Right ventricle myocardium inferior (tissue), 1 donor: ENCODE measurements around the gene ANKRD11. TPM values are rescaled to one million over a fixed set of nuclear protein-coding genes. Genes with fewer than 3 reads are reported as not detected.
"Not testable (repeated sequence)": the region's sequence is repeated elsewhere in the genome, so short reads cannot be mapped to it uniquely, and the experiment has no call there.

Experiments used
- ATAC-seq: fragments of 200-7000 bp; cut with Tn5 transposase; one replicate; pipeline ENCODE4 v1.9.1; 2020; ENCODE audit warnings: mild to moderate bottlenecking, moderate library complexity
- DNase-seq: peaks from one replicate; pipeline ENCODE4 v3.0.0; 2021; ENCODE audit errors: missing footprints
- intact Hi-C: fragments of 100-400 bp; cut with DNase I; formaldehyde crosslinking; loops from one replicate; pipeline ENCODE4 v1.11.0; 2022
- total RNA-seq: library from RNA; stranded (reverse); fragmentation: NEBNext Ultra II Directional; extraction: Animal tissue kit (Norgen Biotek cat#: 25700); gene quantifications from one replicate; pipeline ENCODE4 v1.2.1, GENCODE V29; 2021
- donor health status: DM: no; HTN: yes; CAD: no; lungs with severe emphysema.

Gene ANKRD11
- total RNA-seq, 1 donor from 2014 or later: 64.9 TPM

GRCh38 chr16:89367538-89367915 is 122.8 kb downstream of the ANKRD11 start:
- no peak for DNase-seq
- intact Hi-C loops: no loop called here
- no peak for ATAC-seq

- intact Hi-C loops: no loop called here
- peak; percentile 24 for ATAC-seq
- DNase-seq: no peak
Measured at GRCh38 chr16:89366561-89367537, 123.5 kb downstream of the ANKRD11 start.

- intact Hi-C loops: no loop called here
- DNase-seq: no peak
- no peak for ATAC-seq
Measured at GRCh38 chr16:89365996-89366395, 124.4 kb downstream of the ANKRD11 start.

- no peak for DNase-seq
- intact Hi-C loops: no loop called here
Measured at GRCh38 chr16:89365044-89365467, 125.3 kb downstream of the ANKRD11 start.

GRCh38 chr16:89364606-89365005 is 125.8 kb downstream of the ANKRD11 start:
- DNase-seq (no peak), ATAC-seq (no peak)
- intact Hi-C loops: no loop called here

More at GRCh38 chr16:89365044-89365467, 125.3 kb downstream of the ANKRD11 start:
- ATAC-seq: no peak

- ATAC-seq (peak; percentile 44), DNase-seq (no peak)
- intact Hi-C loops: no loop called here
Measured at GRCh38 chr16:89363621-89364393, 126.6 kb downstream of the ANKRD11 start.

GRCh38 chr16:89362540-89363223 is 127.7 kb downstream of the ANKRD11 start:
- intact Hi-C loops, ATAC-seq, DNase-seq: not testable (repeated sequence)

- intact Hi-C loops: no loop called here
- ATAC-seq (no peak), DNase-seq (no peak)
Measured at GRCh38 chr16:89361751-89362539, 128.4 kb downstream of the ANKRD11 start.

- intact Hi-C loops: no loop called here
- ATAC-seq: no peak
- no peak for DNase-seq
Measured at GRCh38 chr16:89360760-89361435, 129.5 kb downstream of the ANKRD11 start.

GRCh38 chr16:89359264-89360147 is 130.9 kb downstream of the ANKRD11 start:
- DNase-seq (no peak), ATAC-seq (no peak)
- intact Hi-C loops: no loop called here

- ATAC-seq (no peak), DNase-seq (no peak)
- intact Hi-C loops: no loop called here
Measured at GRCh38 chr16:89358030-89359005, 132.0 kb downstream of the ANKRD11 start.

GRCh38 chr16:89357055-89357816 is 133.1 kb downstream of the ANKRD11 start:
- ATAC-seq (peak; percentile 71), DNase-seq (no peak)
- intact Hi-C loops: no loop called here

- ATAC-seq (no peak), DNase-seq (no peak)
- intact Hi-C loops: no loop called here
Measured at GRCh38 chr16:89355686-89356085, 134.7 kb downstream of the ANKRD11 start.

GRCh38 chr16:89355007-89355406 is 135.4 kb downstream of the ANKRD11 start:
- ATAC-seq (no peak), DNase-seq (no peak)
- intact Hi-C loops: no loop called here

- ATAC-seq: peak; percentile 67
- peak; percentile 82 for DNase-seq
- intact Hi-C loops: no loop called here
Measured at GRCh38 chr16:89354325-89354724, 136.0 kb downstream of the ANKRD11 start.
